Liver (tissue), 9 donors: ENCODE measurements around the gene CADM2. TPM values are rescaled to one million over a fixed set of nuclear protein-coding genes. Genes with fewer than 3 reads are reported as not detected.

Experiments
- DNase-seq: peaks from one replicate; pipeline ENCODE4 v3.0.0-alpha.2; 2017; ENCODE audit warnings: low spot score
- H3K27ac ChIP-seq, 2 donors: one replicate each; pipeline ENCODE4 v1.7.0; 2013; ENCODE audit warnings: inconsistent platforms in 2 of 2, low read length in 2 of 2, control low read depth in 1 of 2, low read depth in 1 of 2, mild to moderate bottlenecking in 1 of 2
- H3K27me3 ChIP-seq, 4 donors: one replicate each; pipeline versions ENCODE4 v1.6.1 to v1.7.0; 2013; ENCODE audit warnings: low read length in 3 of 4, inconsistent platforms in 1 of 4, mild to moderate bottlenecking in 1 of 4, moderate library complexity in 1 of 4; ENCODE audit not compliant: control insufficient read depth in 4 of 4, insufficient read depth in 4 of 4
- H3K36me3 ChIP-seq, 4 donors: one replicate each; pipeline versions ENCODE4 v1.6.1 to v1.7.0; 2013; ENCODE audit warnings: low read length in 3 of 4, mild to moderate bottlenecking in 3 of 4, low read depth in 1 of 4, moderate library complexity in 1 of 4; ENCODE audit not compliant: control insufficient read depth in 4 of 4, insufficient read depth in 3 of 4
- H3K4me1 ChIP-seq, 4 donors: one replicate each; pipeline versions ENCODE4 v1.6.1 to v1.7.0; 2013; ENCODE audit warnings: low read length in 3 of 4, mild to moderate bottlenecking in 3 of 4, moderate library complexity in 1 of 4; ENCODE audit not compliant: control insufficient read depth in 4 of 4, insufficient read depth in 4 of 4
- H3K4me3 ChIP-seq, 3 donors: one replicate each; pipeline versions ENCODE4 v1.6.1 to v1.7.0; 2013; ENCODE audit warnings: low read length in 3 of 3, control low read depth in 1 of 3, low read depth in 1 of 3, mild to moderate bottlenecking in 1 of 3
- H3K9ac ChIP-seq, 2 donors: one replicate each; pipeline ENCODE4 v1.7.0; 2013; ENCODE audit warnings: low read length in 2 of 2, mild to moderate bottlenecking in 2 of 2, moderate library complexity in 2 of 2, control low read depth in 1 of 2, low read depth in 1 of 2
- H3K9me3 ChIP-seq, 4 donors: one replicate each; pipeline versions ENCODE4 v1.6.1 to v1.7.0; 2013; ENCODE audit warnings: low read length in 3 of 4; ENCODE audit not compliant: control insufficient read depth in 4 of 4
- ATF3 ChIP-seq: IDR thresholded peaks from 2 replicates; pipeline ENCODE4 v1.6.1; 2016; ENCODE audit warnings: antibody characterized with exemption
- CTCF ChIP-seq: fragments of 150-350 bp; IDR thresholded peaks from 2 replicates; pipeline ENCODE4 v1.5.1; 2017; ENCODE audit warnings: improper control_type of control experiment, low read depth, low read length; ENCODE audit not compliant: missing input control
- EGR1 ChIP-seq, 2 donors: IDR thresholded peaks; 2 replicates each; pipeline ENCODE4 v1.6.1; 2016 to 2018; ENCODE audit warnings: antibody characterized with exemption in 2 of 2, low read depth in 2 of 2
- FOXA1 ChIP-seq: IDR thresholded peaks from 2 replicates; pipeline ENCODE4 v1.6.1; 2016; ENCODE audit warnings: antibody characterized with exemption
- FOXA2 ChIP-seq: IDR thresholded peaks from 2 replicates; pipeline ENCODE4 v1.6.1; 2016; ENCODE audit warnings: antibody characterized with exemption
- GABPA ChIP-seq, 2 donors: IDR thresholded peaks in 1 of 2; conservative IDR thresholded peaks in 1 of 2; 2 replicates each; pipeline ENCODE4 v1.6.1; 2016; ENCODE audit warnings: antibody characterized with exemption in 2 of 2, mild to moderate bottlenecking in 1 of 2, moderate library complexity in 1 of 2
- HNF4A ChIP-seq, 2 donors: conservative IDR thresholded peaks; 2 replicates each; pipeline ENCODE4 v1.6.1; 2016; ENCODE audit warnings: antibody characterized with exemption in 2 of 2, mild to moderate bottlenecking in 2 of 2
- HNF4G ChIP-seq: IDR thresholded peaks from 2 replicates; pipeline ENCODE4 v1.6.1; 2016; ENCODE audit warnings: antibody characterized with exemption
- JUND ChIP-seq, 2 donors: IDR thresholded peaks; 2 replicates each; pipeline ENCODE4 v1.6.1; 2016; ENCODE audit warnings: antibody characterized with exemption in 2 of 2
- MAX ChIP-seq: IDR thresholded peaks from 2 replicates; pipeline ENCODE4 v1.6.1; 2016; ENCODE audit warnings: antibody characterized with exemption
- NR2F2 ChIP-seq: IDR thresholded peaks from 2 replicates; pipeline ENCODE4 v1.6.1; 2016; ENCODE audit warnings: antibody characterized with exemption
- RAD21 ChIP-seq, 2 donors: IDR thresholded peaks; 2 replicates each; pipeline ENCODE4 v1.6.1; 2016; ENCODE audit warnings: antibody characterized with exemption in 2 of 2, mild to moderate bottlenecking in 2 of 2
- REST ChIP-seq: IDR thresholded peaks from 2 replicates; pipeline ENCODE4 v1.6.1; 2016; ENCODE audit warnings: antibody characterized with exemption, mild to moderate bottlenecking
- RXRA ChIP-seq, 2 donors: IDR thresholded peaks; 2 replicates each; pipeline ENCODE4 v1.6.1; 2017 to 2018; ENCODE audit warnings: antibody characterized with exemption in 2 of 2, mild to moderate bottlenecking in 1 of 2
- YY1 ChIP-seq: IDR thresholded peaks from 2 replicates; pipeline ENCODE4 v1.6.1; 2016; ENCODE audit warnings: antibody characterized with exemption, mild to moderate bottlenecking
- ZBTB33 ChIP-seq: IDR thresholded peaks from 2 replicates; pipeline ENCODE4 v1.6.1; 2016; ENCODE audit warnings: antibody characterized with exemption
- WGBS: extraction: QIAGEN DNeasy Blood & Tissue Kit; methylation state at CpG from one replicate; pipeline ENCODE4 v1.1.7; 2013; 5-methylcytosine and 5-hydroxymethylcytosine counted together
- polyA plus RNA-seq, 2 donors: library from polyadenylated mRNA; stranded (reverse) in 1 of 2; unstranded in 1 of 2; fragments of 200-250 nt in 1 of 2; fragments of >200 nt in 1 of 2; fragmentation: Nextera tagmentation in 1 of 2; extraction: Ambion mirVana in 1 of 2; gene quantifications; one replicate each; pipeline versions ENCODE4 v1.2.1 to v1.2.3, GENCODE V29; 2013 to 2015
- total RNA-seq, 2 donors: library from RNA; depleted of rRNA; stranded (reverse); fragments of >200 nt; gene quantifications; one replicate each; pipeline ENCODE4 v1.2.3, GENCODE V29; 2014
- donor health status: healthy.
- donor health status: healthy.
- donor health status: healthy.
- donor health status: healthy.
- donor health status: healthy.

CADM2 gene
- total and polyA plus RNA-seq, 4 donors: 0.35 to 0.92 (median 0.51) TPM

GRCh38 chr3:85142626-85143025 is 183.8 kb downstream of the CADM2 start:
- 77% methylated on average over 3 of the region's 3 CpGs for WGBS
- Histone ChIP-seq H3K9ac (no peak overlapping the region), H3K4me3 (no peak overlapping the region), H3K27ac (no peak overlapping the region), H3K9me3 (no peaks in the 10 kb centered on the region), H3K36me3 (no peaks in the 10 kb centered on the region), H3K27me3 (peaks cover 0 to 2% (median 0%) of the 10 kb centered on the region in 4 donors), H3K4me1 (no peaks in the 10 kb centered on the region)
- TF ChIP-seq NR2F2 (no peak), FOXA1 (no peak), GABPA (IDR thresholded peaks at IDR 0.05 in 1 of 2, conservative IDR thresholded peaks at IDR 0.05 in 1 of 2) (no peak), MAX (no peak), RAD21 (IDR thresholded peaks at IDR 0.05) (no peak), REST (no peak), ZBTB33 (no peak), FOXA2 (no peak), CTCF (no peak), HNF4G (no peak), YY1 (no peak), EGR1 (IDR thresholded peaks at IDR 0.05; ENCODE audit: low read depth in 2 of 2) (no peak), JUND (IDR thresholded peaks at IDR 0.05) (no peak), HNF4A (conservative IDR thresholded peaks at IDR 0.05) (no peak), RXRA (IDR thresholded peaks at IDR 0.05) (no peak), ATF3 (no peak)
- no peak for DNase-seq

- no peak overlapping the region for H3K9ac ChIP-seq
- 28% methylated on average over 3 of the region's 3 CpGs for WGBS
- TF ChIP-seq MAX: no peak
- no peak overlapping the region for H3K27ac ChIP-seq
- H3K4me1 ChIP-seq: no peaks in the 10 kb centered on the region
- H3K36me3 ChIP-seq: no peaks in the 10 kb centered on the region
- no peak overlapping the region for H3K4me3 ChIP-seq
- no peaks in the 10 kb centered on the region for H3K27me3 ChIP-seq
- no peak for DNase-seq
- no peaks in the 10 kb centered on the region for H3K9me3 ChIP-seq
Observed at GRCh38 chr3:85148036-85148435, 189.2 kb downstream of the CADM2 start.
